ENCODE results near the gene CTBP1.

DNA sequence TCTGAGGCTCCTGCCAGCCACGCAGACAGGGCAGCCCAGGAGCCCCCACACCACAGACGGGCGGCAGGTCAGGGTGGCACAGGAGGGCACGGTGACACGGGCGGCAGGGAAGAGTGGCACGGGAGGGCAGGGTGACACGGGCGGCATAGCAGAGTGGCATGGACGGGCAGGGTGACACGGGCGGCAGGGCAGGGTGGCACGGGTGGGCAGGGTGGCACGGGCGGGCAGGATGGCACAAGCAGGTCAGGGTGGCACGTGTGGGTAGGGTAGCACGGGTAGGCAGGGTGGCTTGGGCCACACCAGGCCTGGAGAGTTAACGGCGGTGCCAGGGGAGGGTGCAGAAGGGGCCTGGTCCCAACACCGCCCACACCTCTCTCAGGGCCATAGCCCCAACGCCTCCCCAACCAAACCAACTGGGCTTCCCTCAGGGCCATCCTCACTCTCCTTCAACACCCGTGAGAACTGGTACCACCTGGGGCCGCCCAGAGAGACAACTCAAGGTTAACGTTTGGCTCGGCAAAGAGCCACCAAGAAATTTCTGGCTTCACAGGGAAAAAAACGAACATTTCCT, 3.4 kb downstream of the CTBP1 start:
- TF ChIP-seq, protein P1, sequence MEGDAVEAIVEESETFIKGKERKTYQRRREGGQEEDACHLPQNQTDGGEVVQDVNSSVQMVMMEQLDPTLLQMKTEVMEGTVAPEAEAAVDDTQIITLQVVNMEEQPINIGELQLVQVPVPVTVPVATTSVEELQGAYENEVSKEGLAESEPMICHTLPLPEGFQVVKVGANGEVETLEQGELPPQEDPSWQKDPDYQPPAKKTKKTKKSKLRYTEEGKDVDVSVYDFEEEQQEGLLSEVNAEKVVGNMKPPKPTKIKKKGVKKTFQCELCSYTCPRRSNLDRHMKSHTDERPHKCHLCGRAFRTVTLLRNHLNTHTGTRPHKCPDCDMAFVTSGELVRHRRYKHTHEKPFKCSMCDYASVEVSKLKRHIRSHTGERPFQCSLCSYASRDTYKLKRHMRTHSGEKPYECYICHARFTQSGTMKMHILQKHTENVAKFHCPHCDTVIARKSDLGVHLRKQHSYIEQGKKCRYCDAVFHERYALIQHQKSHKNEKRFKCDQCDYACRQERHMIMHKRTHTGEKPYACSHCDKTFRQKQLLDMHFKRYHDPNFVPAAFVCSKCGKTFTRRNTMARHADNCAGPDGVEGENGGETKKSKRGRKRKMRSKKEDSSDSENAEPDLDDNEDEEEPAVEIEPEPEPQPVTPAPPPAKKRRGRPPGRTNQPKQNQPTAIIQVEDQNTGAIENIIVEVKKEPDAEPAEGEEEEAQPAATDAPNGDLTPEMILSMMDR (IDR thresholded peaks at IDR 0.05; ENCODE audit: low read depth, low read length): no peak
- no peak for TF ChIP-seq MYC (IDR thresholded peaks at IDR 0.05; ENCODE audit: low read depth, low read length)
- TF ChIP-seq POLR2A (IDR thresholded peaks at IDR 0.05; ENCODE audit: extremely low read depth, insufficient read length): no peak

Data from NB4 (cell line).